GM13976 (cell line): ENCODE measurements around the gene ACP5.
A peak's percentile ranks its signal among the peaks of the same experiment; 100 is the strongest.

Experiments used
- DNase-seq: peaks from one replicate; pipeline ENCODE4 v3.0.0; 2012; ENCODE audit warnings: low spot score
- CTCF ChIP-seq: IDR thresholded peaks from 2 replicates; pipeline ENCODE4 v1.5.1; 2012; ENCODE audit warnings: borderline replicate concordance, mild to moderate bottlenecking; ENCODE audit not compliant: insufficient read depth; ENCODE audit errors: extremely low read depth, missing control alignments, control extremely low read depth
- in situ Hi-C: fragments of 300-500 bp; cut with MboI; formaldehyde crosslinking; loops from one replicate; pipeline ENCODE4 v1.12.0; 2022; ENCODE audit warnings: low sequenced_read_pairs, mixed read lengths, inconsistent platforms; ENCODE audit not compliant: unreplicated experiment

The ACP5 gene

GRCh38 chr19:11555246-11555645 lies 22.2 kb downstream of the ACP5 start:
- TF ChIP-seq CTCF: no peak
- no peak for DNase-seq
- in situ Hi-C loops: no loop called here

- TF ChIP-seq CTCF: no peak
- in situ Hi-C loops: no loop called here
Observed at GRCh38 chr19:11554160-11554559, 23.3 kb downstream of the ACP5 start.

GRCh38 chr19:11552666-11553372 lies 24.6 kb downstream of the ACP5 start:
- no peak for DNase-seq
- no peak for TF ChIP-seq CTCF
- in situ Hi-C loops: no loop called here

More at GRCh38 chr19:11554160-11554559, 23.3 kb downstream of the ACP5 start:
- DNase-seq: peak; percentile 71

GRCh38 chr19:11551603-11552235 lies 25.7 kb downstream of the ACP5 start:
- peak; percentile 57 for DNase-seq
- TF ChIP-seq CTCF: no peak
- in situ Hi-C loops: no loop called here

GRCh38 chr19:11550265-11550664 lies 27.2 kb downstream of the ACP5 start:
- no peak for TF ChIP-seq CTCF
- in situ Hi-C loops: no loop called here
- no peak for DNase-seq

- DNase-seq: no peak
- TF ChIP-seq CTCF: no peak
- in situ Hi-C loops: no loop called here
Observed at GRCh38 chr19:11549386-11549953, 28.0 kb downstream of the ACP5 start.
